Fibroblast of pulmonary artery (primary cell): ENCODE results near the gene SMIM10.
A peak's percentile ranks its signal among the peaks of the same experiment; 100 is the strongest.
"Not testable (repeated sequence)": the region's sequence is repeated elsewhere in the genome, so short reads cannot be mapped to it uniquely, and the experiment has no call there.

Source experiments
- DNase-seq: peaks from one replicate; pipeline ENCODE4 v3.0.0-alpha.2; 2010; ENCODE audit warnings: low read depth
- H3K4me3 ChIP-seq: replicated peaks from 2 replicates; pipeline ENCODE4 v1.5.1; 2011; ENCODE audit warnings: low read depth, mild to moderate bottlenecking, control low read depth, low read length, moderate library complexity
- TF ChIP-seq, protein P1 (sequence below): IDR thresholded peaks from 2 replicates; pipeline ENCODE4 v1.5.1; 2011; ENCODE audit warnings: mild to moderate bottlenecking, control low read depth, low read length, inconsistent platforms; ENCODE audit errors: missing control alignments

Gene SMIM10

DNA sequence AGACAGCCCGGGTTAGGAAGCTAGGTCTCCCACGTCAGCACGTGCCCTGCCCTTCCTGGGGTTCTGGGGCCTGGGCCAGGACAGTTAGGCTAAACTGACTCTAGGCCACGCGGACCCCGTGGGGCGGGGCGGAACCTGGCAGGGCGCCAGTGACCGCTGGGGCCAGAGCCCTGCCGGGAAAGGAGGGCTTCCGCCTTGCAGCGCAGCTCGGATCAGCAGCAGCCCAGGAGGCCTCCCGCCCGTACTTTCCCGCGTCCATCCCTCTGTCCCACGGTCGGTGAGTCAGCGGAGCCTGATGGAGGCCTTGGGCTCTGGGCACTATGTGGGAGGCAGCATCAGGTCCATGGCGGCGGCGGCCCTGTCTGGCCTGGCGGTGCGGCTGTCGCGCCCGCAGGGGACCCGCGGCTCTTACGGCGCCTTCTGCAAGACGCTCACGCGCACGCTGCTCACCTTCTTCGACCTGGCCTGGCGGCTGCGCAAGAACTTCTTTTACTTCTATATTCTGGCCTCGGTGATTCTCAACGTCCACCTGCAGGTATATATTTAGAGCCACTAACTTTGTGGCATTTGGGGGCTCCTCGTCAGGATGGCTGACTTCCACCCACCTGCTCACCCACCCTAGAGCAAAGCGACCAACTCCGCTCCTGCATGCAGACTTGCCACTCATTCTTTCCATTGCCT is at the start of gene SMIM10:
TSS of gene SMIM10 (plus strand) at position 191 of the 681 bp plus-strand sequence. CDS start at position 296, 105 bp downstream.
- TF ChIP-seq, protein P1, sequence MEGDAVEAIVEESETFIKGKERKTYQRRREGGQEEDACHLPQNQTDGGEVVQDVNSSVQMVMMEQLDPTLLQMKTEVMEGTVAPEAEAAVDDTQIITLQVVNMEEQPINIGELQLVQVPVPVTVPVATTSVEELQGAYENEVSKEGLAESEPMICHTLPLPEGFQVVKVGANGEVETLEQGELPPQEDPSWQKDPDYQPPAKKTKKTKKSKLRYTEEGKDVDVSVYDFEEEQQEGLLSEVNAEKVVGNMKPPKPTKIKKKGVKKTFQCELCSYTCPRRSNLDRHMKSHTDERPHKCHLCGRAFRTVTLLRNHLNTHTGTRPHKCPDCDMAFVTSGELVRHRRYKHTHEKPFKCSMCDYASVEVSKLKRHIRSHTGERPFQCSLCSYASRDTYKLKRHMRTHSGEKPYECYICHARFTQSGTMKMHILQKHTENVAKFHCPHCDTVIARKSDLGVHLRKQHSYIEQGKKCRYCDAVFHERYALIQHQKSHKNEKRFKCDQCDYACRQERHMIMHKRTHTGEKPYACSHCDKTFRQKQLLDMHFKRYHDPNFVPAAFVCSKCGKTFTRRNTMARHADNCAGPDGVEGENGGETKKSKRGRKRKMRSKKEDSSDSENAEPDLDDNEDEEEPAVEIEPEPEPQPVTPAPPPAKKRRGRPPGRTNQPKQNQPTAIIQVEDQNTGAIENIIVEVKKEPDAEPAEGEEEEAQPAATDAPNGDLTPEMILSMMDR = no peak
- DNase-seq = peak; percentile 82
- H3K4me3 ChIP-seq = peak within 1 kb of the TSS; percentile 49

DNA sequence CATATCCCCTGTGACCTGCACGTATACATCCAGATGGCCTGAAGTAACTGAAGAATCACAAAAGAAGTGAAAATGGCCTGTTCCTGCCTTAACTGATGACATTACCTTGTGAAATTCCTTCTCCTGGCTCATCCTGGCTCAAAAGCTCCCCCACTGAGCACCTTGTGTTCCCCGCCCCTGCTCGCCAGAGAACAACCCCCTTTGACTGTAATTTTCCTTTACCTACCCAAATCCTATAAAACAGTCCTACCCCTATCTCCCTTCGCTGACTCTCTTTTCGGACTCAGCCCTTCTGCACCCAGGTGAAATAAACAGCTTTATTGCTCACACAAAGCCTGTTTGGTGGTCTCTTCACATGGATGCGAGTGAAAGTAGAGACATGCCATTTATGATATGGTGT is 44.4 kb upstream of the SMIM10 start:
- not testable (repeated sequence) for DNase-seq, H3K4me3 ChIP-seq

DNA sequence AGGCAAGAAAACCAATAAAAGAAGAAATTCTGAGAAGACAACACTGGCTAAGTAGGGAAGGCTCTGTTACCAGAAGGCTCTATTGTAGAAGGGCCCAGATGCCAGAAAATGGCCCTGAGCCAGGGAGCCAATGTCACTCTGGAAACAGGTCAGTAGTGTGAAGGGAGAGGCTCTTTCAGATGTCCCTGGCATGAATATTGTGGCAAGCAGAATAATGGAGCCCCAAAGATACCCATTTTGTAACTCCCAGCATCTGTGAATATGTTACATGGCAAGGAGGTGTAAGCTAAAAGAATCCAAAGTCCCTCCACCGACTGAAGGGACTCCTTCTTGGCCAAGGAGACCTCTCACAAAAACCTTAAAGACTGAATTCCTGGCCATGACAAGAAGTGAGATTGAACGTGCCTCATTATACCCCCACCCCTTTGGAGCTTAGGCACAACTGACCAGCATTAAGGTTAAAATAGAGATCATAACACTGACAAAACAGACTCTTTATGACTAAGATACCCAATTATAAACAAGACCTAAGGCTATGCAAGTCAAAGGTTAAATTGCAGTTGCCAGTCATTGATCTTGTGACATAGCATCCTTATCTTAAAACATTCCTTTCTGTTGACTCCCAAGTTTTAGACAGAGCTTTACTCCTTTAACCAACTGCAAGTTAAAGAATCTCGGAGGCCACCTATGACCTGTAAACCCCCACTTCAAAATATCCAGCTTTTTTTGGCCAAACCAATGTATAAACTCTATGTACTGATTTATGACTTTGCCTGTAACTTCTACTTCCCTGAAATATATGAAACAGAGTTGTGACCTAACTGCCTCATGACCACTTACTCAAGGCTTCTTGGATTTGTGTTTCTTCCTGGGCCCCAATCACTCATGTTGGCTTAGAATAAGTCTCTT is 42.2 kb upstream of the SMIM10 start:
- H3K4me3 ChIP-seq = no peak overlapping the region
- peak; percentile 81 for DNase-seq

DNA sequence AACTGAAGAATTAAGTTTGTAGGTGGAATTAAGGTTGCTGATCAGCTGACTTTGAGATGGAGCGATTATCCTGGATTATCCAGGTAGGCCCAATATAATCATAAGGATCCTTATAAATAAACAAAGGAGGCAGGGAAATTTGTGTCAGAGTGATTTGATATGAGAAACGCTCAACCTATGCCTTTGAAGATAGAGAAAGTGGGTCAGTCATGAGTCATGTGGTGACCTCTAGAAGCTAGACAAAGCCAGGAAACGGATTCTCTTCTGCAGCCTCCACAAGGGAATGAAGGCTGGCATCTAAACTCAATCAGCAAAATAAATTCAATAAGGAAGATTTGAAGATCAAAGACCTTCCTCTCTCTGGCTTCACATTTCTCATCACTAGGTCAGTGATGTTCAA is 41.5 kb upstream of the SMIM10 start:
- TF ChIP-seq, protein P1 = no peak
- no peak overlapping the region for H3K4me3 ChIP-seq
- peak; percentile 43 for DNase-seq

More for the DNA sequence above, 42.2 kb upstream of the SMIM10 start:
- TF ChIP-seq, protein P1 = no peak

DNA sequence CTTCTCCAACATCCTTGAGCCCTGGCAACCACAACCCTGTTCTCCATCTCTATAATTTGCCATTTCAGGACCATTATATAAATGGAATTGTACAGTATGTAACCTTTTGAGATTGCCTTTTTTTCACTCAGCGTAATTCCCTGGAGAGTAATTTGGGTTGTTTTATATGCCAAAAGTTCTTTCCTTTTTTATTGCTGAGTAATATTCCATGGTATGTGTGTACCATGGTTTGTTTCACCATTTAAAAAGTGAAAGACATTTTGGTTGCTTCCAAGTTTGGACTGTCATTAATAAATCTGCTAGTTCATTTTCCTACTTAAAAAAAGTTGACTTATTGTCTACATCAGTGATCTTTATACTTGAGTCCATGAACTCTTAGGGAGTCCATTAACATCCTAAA is 33.0 kb upstream of the SMIM10 start:
- DNase-seq = no peak
- TF ChIP-seq, protein P1 = no peak
- no peak overlapping the region for H3K4me3 ChIP-seq

DNA sequence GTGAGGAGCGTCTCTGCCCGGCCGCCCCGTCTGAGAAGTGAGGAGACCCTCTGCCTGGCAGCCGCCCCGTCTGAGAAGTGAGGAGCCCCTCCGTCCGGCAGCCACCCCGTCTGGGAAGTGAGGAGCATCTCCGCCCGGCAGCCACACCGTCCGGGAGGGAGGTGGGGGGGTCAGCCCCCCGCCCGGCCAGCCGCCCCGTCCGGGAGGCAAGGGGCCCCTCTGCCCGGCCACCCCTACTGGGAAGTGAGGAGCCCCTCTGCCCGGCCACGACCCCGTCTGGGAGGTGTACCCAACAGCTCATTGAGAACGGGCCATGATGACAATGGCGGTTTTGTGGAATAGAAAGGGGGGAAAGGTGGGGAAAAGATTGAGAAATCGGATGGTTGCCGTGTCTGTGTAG is 30.4 kb upstream of the SMIM10 start:
- not testable (repeated sequence) for H3K4me3 ChIP-seq, DNase-seq

DNA sequence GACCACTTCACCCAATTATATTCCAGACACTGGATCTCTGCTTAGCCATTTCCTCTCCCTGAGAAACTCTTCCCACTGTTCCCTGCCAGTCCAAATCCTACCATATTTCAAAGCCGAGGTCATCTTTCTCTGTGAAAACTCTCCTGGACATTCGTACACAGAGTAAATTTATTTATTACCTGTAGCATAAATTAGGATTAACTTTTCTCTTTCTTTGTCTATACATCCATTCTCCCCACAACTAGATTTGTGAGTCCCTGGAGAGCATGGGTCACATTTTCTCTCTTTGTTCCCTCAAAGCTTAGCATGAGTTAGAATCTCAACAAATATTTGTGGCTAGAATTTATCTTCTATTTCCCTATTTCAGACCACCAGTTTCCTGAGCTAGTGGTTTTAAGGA is 27.8 kb upstream of the SMIM10 start:
- TF ChIP-seq, protein P1 = no peak
- no peak overlapping the region for H3K4me3 ChIP-seq
- DNase-seq = peak; percentile 13

DNA sequence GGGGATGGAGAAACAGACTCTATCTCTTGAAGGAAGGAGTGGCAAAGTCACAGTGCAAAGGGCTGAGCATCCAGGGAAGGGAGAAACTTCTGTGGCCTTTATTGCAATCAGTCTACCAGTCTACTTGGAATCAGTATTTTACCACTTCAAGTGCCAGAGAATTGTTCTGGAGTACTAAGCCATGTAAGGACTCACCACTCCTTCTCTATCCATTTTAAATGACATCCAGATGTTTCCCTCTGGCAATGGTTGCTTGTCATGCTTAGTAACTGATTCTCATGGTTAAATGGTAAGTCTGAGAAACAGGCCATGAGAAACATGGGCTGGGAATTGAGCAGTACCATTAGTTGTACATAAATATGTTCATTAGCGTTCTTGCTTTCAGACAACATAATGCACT is 21.1 kb upstream of the SMIM10 start:
- no peak overlapping the region for H3K4me3 ChIP-seq
- DNase-seq = no peak
- TF ChIP-seq, protein P1 = no peak
